ENCODE data around the gene IGFBP4.
"Not testable (repeated sequence)": the region's sequence is repeated elsewhere in the genome, so short reads cannot be mapped to it uniquely, and the experiment has no call there.

IGFBP4 gene

DNA sequence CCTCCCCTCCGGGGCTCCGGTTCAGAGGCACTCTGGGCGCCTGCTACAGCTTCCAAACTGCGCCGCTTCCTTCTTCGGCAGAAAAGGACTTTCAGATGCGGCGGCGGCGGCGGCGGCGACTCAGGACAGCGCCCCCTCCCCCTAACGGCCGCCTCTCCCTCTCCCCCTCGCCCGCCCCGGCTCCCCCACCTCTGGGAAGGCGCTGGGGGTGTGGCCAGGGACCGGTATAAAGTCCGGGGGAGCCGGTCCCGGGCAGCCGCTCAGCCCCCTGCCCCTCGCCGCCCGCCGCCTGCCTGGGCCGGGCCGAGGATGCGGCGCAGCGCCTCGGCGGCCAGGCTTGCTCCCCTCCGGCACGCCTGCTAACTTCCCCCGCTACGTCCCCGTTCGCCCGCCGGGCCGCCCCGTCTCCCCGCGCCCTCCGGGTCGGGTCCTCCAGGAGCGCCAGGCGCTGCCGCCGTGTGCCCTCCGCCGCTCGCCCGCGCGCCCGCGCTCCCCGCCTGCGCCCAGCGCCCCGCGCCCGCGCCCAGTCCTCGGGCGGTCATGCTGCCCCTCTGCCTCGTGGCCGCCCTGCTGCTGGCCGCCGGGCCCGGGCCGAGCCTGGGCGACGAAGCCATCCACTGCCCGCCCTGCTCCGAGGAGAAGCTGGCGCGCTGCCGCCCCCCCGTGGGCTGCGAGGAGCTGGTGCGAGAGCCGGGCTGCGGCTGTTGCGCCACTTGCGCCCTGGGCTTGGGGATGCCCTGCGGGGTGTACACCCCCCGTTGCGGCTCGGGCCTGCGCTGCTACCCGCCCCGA is at the start of gene IGFBP4:
TSS of gene IGFBP4 (plus strand) at position 255 of the 792 bp plus-strand sequence. CDS start at position 541, 286 bp downstream.
- DNase-seq = peak; percentile 18

DNA sequence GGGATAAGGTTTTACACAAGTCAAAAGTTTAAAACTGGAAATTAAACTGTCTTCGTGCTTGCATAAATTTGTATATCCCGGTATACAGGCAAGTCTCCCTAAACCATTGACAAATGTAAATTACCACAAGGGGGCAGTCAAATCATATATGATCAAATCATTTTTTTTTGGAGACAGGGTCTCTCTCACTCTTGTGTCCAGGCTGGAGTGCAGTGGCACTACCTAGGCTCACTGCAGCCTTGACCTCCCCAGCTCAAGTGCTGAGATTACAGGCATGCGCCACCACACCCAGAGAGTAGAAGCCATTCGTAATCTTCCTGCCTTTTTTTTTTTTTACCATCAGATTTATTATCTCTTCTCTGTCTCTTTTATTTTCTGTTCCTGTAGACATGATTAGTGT is 44.1 kb upstream of the IGFBP4 start:
- DNase-seq = no peak

DNA sequence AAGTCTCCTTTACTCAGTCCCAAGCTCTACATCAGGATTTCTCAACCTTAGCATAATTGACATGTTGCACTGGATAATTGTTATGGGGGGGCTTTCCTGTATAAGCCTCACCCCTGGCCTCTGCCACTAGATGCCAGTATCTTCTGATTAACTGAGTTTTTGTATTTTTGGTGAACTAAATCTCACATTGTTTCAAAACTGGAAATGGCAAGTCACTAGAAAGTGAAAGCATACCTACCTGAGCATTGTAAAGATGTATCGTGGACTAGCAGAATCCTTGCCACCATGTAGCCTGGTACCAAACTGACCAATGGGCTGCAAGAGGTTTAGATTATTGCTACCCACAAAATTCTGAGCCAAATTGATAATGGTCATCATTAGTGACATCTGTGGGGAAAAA is 40.6 kb upstream of the IGFBP4 start:
- no peak for DNase-seq

DNA sequence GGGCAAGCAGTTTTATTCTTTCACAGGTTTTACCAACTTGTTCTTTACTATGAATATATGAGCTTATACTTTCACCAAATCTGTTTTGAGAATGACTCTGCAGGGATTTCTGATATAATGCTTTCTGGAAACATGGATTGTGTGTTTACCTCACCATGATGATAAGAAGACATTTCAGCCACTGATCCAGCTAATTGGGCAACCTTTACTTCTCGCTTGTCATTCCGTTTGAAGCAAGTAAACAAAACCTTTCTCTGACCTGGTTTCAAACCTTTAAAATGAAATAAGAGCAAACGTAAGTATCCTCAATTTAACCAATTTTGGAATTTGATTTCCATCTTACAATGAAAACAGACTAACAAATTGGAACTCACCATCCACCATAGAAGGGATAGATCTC is 39.2 kb upstream of the IGFBP4 start:
- DNase-seq = no peak

- DNase-seq = no peak
Observed at GRCh38 chr17:40407460-40407859, 35.8 kb upstream of the IGFBP4 start.

GRCh38 chr17:40409540-40409939 is 33.7 kb upstream of the IGFBP4 start:
- DNase-seq = not testable (repeated sequence)

DNA sequence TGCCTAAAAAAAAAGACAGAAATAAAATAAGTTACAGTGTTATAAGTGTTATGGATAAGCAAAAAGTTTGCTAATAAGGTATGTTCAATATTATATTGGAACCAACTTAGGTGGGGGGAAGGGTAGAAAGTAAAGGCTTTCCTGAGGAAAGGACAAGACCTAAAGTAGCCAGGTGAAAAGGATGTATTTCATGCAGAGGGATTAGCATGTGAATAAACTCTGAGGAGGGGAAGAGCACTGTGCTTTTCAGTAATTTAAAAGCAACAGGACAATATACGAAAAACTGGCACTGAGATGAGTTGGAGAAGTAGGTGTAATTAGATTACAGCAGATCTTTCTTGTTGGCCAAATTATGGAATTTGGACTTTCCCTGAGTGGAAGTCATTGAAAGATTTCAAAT is 33.2 kb upstream of the IGFBP4 start:
- DNase-seq = no peak

- DNase-seq = no peak
Observed at GRCh38 chr17:40411821-40412220, 31.4 kb upstream of the IGFBP4 start.

GRCh38 chr17:40412880-40413279 is 30.4 kb upstream of the IGFBP4 start:
- no peak for DNase-seq

GRCh38 chr17:40414312-40414711 is 28.9 kb upstream of the IGFBP4 start:
- DNase-seq = not testable (repeated sequence)

DNA sequence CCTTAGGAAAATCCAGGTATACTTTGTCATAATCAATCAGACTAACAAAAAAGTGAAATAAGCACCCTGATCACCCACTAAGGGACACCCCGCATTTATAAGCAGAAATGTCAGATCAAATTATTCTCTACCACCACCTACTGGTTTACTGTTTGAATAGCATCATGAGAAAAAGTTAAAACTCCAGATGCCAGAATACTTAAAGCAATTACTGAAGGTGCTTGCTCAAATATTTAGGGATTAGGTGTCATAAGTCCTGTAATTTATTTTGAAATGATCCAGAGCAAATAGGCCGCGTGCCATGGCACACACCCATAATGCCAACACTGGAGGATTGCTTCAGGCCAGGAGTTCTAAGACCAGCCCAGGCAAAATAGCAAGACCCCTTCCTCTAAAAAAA is 27.9 kb upstream of the IGFBP4 start:
- DNase-seq = no peak

DNA sequence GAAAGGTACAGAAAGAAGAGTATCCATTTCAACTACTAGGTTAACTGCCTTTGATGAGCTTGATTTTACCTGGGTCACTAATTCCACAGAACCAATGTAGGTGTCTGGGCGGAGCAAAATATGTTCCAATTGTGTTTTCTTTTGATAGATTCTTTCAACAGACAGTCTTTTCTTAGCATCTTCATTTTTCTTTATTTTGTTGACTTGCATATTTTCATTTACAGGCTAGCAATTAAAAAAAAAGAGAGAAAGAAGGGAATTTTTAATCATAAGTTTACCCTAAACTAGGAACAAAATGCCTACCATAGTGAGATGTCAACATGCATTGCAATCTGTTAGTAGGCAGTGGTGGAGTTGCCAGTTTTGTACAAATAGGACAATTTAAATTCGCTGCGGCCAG is 26.6 kb upstream of the IGFBP4 start:
- no peak for DNase-seq

GRCh38 chr17:40417258-40417608 is 26.0 kb upstream of the IGFBP4 start:
- DNase-seq = no peak

- peak; percentile 99 for DNase-seq
Observed at GRCh38 chr17:40417609-40418427, 25.4 kb upstream of the IGFBP4 start, which contains the start of gene TOP2A. TOP2A (minus strand) TSS chr17:40417896; CDS start chr17:40417791, 105 bp downstream.

DNA sequence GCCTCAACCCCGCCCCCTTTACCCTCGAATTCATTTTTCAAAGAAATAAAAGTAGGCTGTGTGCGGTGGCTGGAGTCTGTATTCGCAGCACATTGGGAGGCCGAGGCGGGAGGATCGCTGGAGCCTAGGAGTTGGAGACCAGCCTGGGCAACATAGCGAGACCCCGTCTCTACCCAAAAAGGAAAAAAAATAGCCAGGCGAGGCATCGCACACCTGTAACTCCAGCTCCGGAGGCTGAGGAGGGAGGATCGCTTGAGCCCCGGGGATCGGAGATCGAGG is 24.9 kb upstream of the IGFBP4 start:
- no peak for DNase-seq

GRCh38 chr17:40419559-40420331 is 23.5 kb upstream of the IGFBP4 start:
- no peak for DNase-seq

- no peak for DNase-seq
Observed at GRCh38 chr17:40422990-40423633, 20.1 kb upstream of the IGFBP4 start.

- no peak for DNase-seq
Observed at GRCh38 chr17:40425741-40426140, 17.5 kb upstream of the IGFBP4 start.

GRCh38 chr17:40427002-40427491 is 16.2 kb upstream of the IGFBP4 start:
- no peak for DNase-seq

GRCh38 chr17:40430272-40431230 is 12.7 kb upstream of the IGFBP4 start:
- DNase-seq = no peak

GRCh38 chr17:40431231-40431602 is 12.0 kb upstream of the IGFBP4 start:
- no peak for DNase-seq

All from SHP77 treated with DMSO at 0.1 percent for 48 hours (cell line).